Common myeloid progenitor, CD34-positive (primary cell): ENCODE results near the gene CAMTA1.

ENCODE experiments used
- CTCF ChIA-PET: fragments of 350-600 bp; sonication (Branson Sonifier 250); formaldehyde crosslinking; loops from one replicate; lab custom pipeline; 2021; ENCODE audit warnings: antibody characterized with exemption; lab: Charles Lee
- POLR2A ChIA-PET: fragments of 350-600 bp; sonication (Branson Sonifier 250); formaldehyde crosslinking; loops from one replicate; lab custom pipeline; 2021; ENCODE audit warnings: antibody characterized with exemption; lab: Charles Lee
- DNase-seq, 3 donors: peaks; one replicate each; pipeline versions ENCODE4 v3.0.0 to v3.0.0-alpha.2; 2013
- H3K27ac ChIP-seq, 2 experiments: 1 replicate in 1 of 2; 2 replicates in 1 of 2; pipeline ENCODE4 v1.7.0; 2013; ENCODE audit warnings: inconsistent platforms in 2 of 2, low read length in 2 of 2, mild to moderate bottlenecking in 2 of 2, low read depth in 1 of 2, moderate library complexity in 1 of 2; ENCODE audit not compliant: severe bottlenecking in 2 of 2, insufficient read depth in 1 of 2, poor library complexity in 1 of 2
- H3K27me3 ChIP-seq, 5 experiments: replicated peaks in 2 of 5; 1 replicate in 3 of 5; 2 replicates in 2 of 5; pipeline versions ENCODE4 v1.6.1 to v1.7.0; 2013; ENCODE audit warnings: low read length in 4 of 5, mild to moderate bottlenecking in 2 of 5, moderate library complexity in 2 of 5, inconsistent platforms in 1 of 5; ENCODE audit not compliant: insufficient read depth in 5 of 5, control insufficient read depth in 4 of 5
- H3K36me3 ChIP-seq, 4 experiments: 1 replicate in 2 of 4; 2 replicates in 2 of 4; pipeline versions ENCODE4 v1.6.1 to v1.7.0; 2013; ENCODE audit warnings: low read length in 3 of 4, control low read depth in 1 of 4, mild to moderate bottlenecking in 1 of 4; ENCODE audit not compliant: control insufficient read depth in 4 of 4, insufficient read depth in 4 of 4
- H3K4me1 ChIP-seq, 4 experiments: 1 replicate in 3 of 4; 2 replicates in 1 of 4; pipeline versions ENCODE4 v1.6.1 to v1.7.1; 2013; ENCODE audit warnings: low read length in 3 of 4, mild to moderate bottlenecking in 3 of 4, control low read depth in 1 of 4, inconsistent platforms in 1 of 4, moderate library complexity in 1 of 4; ENCODE audit not compliant: control insufficient read depth in 4 of 4, insufficient read depth in 4 of 4; ENCODE audit errors: control extremely low read depth in 1 of 4
- H3K4me3 ChIP-seq, 7 experiments: 1 replicate in 4 of 7; 2 replicates in 3 of 7; pipeline versions ENCODE4 v1.5.1 to v1.7.0; 2013; ENCODE audit warnings: mild to moderate bottlenecking in 7 of 7, low read length in 6 of 7, moderate library complexity in 6 of 7, inconsistent platforms in 2 of 7, low read depth in 2 of 7, control low read depth in 1 of 7; ENCODE audit not compliant: insufficient read depth in 4 of 7, control insufficient read depth in 1 of 7; ENCODE audit errors: extremely low read depth in 1 of 7
- H3K9me3 ChIP-seq, 5 experiments: 1 replicate in 4 of 5; 2 replicates in 1 of 5; pipeline versions ENCODE4 v1.6.1 to v1.7.1; 2013; ENCODE audit warnings: low read length in 4 of 5, mild to moderate bottlenecking in 2 of 5, inconsistent platforms in 1 of 5, low read depth in 1 of 5, moderate library complexity in 1 of 5; ENCODE audit not compliant: control insufficient read depth in 4 of 5, insufficient read depth in 2 of 5; ENCODE audit errors: control extremely low read depth in 1 of 5
- WGBS: methylation state at CpG from one replicate; pipeline ENCODE4 v1.1.5; 2013; ENCODE audit not compliant: insufficient coverage; 5-methylcytosine and 5-hydroxymethylcytosine counted together

The CAMTA1 gene

DNA sequence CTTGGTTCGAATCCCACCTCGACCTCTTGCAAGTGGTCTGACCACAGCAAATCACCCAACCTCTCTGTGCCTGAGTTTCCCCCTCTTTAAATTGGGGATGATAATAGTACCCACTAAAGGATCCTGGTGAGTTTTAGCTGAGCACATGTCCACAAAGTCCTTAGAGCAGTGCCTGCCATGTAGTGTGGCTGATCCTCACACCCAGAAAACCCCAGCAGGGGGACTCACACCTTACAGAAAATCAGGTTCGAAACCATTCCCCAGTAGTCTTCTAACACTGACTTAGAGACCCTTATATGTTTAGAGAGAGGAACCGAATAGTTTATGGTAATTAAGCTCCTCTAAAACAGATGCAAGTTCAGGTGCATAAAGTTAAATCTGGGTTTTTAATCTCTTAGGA lies 89.0 kb downstream of the CAMTA1 start:
- no peak for DNase-seq
- Histone ChIP-seq H3K36me3 (peaks cover 0 to 29% (median 7%) of the 10 kb centered on the region in 4 experiments), H3K9me3 (no peaks in the 10 kb centered on the region), H3K27ac (no peak overlapping the region), H3K27me3 (no peaks in the 10 kb centered on the region), H3K4me1 (peaks cover 0 to 3% (median 0%) of the 10 kb centered on the region in 4 experiments), H3K4me3 (no peak overlapping the region)
- 94% methylated on average over 3 of the region's 4 CpGs for WGBS
- ChIA-PET CTCF (interaction anchor here (1.2 to 1.7 kb wide), 5 partner anchors 8 to 72 kb away, joined by 3 to 4 read pairs (median 4); no protein-coding TSS in a partner anchor), POLR2A (no interaction called here)

DNA sequence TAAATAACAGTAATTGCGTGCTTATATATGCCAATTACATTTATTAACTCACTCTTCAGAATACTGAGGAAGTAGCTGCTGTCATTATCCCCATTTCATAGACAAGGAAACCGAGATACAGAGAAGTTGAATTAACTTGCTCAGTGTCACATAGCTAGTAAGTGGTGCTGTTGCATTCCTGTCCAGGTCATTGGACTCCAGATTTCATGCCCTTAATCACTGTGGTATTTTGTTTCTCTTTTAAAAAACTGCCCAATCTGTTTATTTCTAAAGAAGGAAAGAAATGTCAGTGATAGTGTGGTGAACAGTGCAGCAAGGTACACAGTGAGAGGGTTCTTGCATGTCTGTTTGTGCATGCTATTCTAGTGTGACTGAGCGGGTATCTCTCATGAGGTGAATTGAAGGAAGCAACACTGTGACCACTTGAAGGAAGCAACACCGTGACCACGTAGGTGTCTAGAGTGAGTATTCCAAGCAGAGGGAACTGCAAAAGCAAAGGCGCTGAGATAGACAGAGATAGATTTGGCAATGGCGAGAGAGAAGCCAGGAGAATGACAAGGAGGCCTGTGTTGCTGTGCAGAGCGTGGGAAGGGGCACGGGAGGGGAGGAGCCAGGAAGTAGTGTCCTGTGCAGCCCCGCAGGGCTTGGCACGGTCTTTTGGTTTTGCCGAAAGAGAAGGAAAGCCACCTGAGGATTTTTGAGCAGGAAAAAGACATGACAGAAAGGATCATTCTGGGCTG lies 95.9 kb downstream of the CAMTA1 start:
- H3K27ac ChIP-seq = no peak overlapping the region
- H3K4me3 ChIP-seq = no peak overlapping the region
- ChIA-PET POLR2A (no interaction called here), CTCF (interaction anchor here (1.1 to 1.6 kb wide), 3 partner anchors 9 to 10 kb away, joined by 4 to 8 read pairs (median 6); no protein-coding TSS in a partner anchor)
- H3K4me1 ChIP-seq = no peaks in the 10 kb centered on the region
- no peak for DNase-seq
- no peaks in the 10 kb centered on the region for H3K27me3 ChIP-seq
- H3K36me3 ChIP-seq = peaks cover 0 to 11% (median 0%) of the 10 kb centered on the region in 4 experiments
- H3K9me3 ChIP-seq = no peaks in the 10 kb centered on the region
- 97% methylated on average over 9 of the region's 12 CpGs for WGBS

DNA sequence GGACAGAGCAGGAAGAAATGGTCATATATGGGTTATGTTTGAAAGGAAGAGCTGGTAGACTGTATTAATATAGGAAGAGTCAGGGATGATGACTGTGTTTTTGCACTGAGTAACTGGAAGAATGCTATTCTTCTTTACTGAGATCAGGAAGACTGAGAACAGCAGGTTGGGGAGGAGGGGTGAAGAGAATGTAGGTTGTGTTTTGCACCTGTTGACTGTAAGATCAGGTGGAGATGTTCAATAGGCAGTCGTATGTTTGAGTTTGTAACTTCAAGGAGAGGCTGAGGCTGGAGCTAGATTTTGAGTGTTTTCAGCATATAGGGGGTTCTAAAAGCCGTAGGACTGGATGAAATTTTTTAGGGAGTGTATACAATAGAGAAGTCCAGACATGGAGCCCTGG lies 97.2 kb downstream of the CAMTA1 start:
- DNase-seq = no peak
- Histone ChIP-seq H3K9me3 (no peaks in the 10 kb centered on the region), H3K4me1 (no peaks in the 10 kb centered on the region), H3K4me3 (no peak overlapping the region), H3K27me3 (no peaks in the 10 kb centered on the region), H3K27ac (no peak overlapping the region), H3K36me3 (peaks cover 0 to 7% (median 2%) of the 10 kb centered on the region in 4 experiments)
- 100% methylated on average over 2 of the region's 2 CpGs for WGBS
- POLR2A ChIA-PET = no interaction called here
- CTCF ChIA-PET = interaction anchor here (0.9 to 1.6 kb wide), 3 partner anchors 9 to 11 kb away, joined by 4 to 8 read pairs (median 5); no protein-coding TSS in a partner anchor

GRCh38 chr1:6884652-6885153 lies 99.4 kb downstream of the CAMTA1 start:
- H3K27ac ChIP-seq = no peak overlapping the region
- ChIA-PET CTCF (interaction anchor here (0.8 to 1.5 kb wide), 4 partner anchors 10 to 101 kb away, joined by 3 read pairs; no protein-coding TSS in a partner anchor), POLR2A (no interaction called here)
- DNase-seq = no peak
- no CpG with 5 or more reads among the region's 3 CpGs for WGBS
- no peaks in the 10 kb centered on the region for H3K9me3 ChIP-seq
- no peaks in the 10 kb centered on the region for H3K4me1 ChIP-seq
- H3K27me3 ChIP-seq = no peaks in the 10 kb centered on the region
- no peak overlapping the region for H3K4me3 ChIP-seq
- H3K36me3 ChIP-seq = peaks cover 0 to 9% (median 0%) of the 10 kb centered on the region in 4 experiments

DNA sequence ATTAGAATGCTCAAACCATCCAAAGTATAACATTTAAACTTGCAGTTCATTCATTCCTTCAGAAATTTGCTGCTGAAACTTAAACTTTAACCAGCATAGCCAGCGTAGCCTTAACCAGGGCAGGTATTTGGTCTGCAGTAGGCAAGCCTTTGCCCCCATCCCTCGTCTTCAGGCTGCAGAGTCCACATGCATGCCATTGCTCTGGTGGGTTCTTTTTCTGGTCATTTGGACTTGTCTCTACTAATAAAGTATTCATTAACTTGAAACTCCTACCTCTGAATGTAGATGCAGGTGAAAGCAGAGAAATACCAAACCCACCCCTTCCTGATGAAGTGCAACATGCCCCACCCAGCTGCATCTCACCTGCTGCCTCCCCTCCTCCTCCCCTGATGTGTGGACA lies 100.2 kb downstream of the CAMTA1 start:
- CTCF ChIA-PET = interaction anchor here (0.8 to 1.5 kb wide), 4 partner anchors 11 to 101 kb away, joined by 3 read pairs; no protein-coding TSS in a partner anchor

GRCh38 chr1:6886523-6886922 lies 101.3 kb downstream of the CAMTA1 start:
- Histone ChIP-seq H3K4me3 (no peak overlapping the region), H3K27ac (no peak overlapping the region), H3K4me1 (no peaks in the 10 kb centered on the region), H3K9me3 (no peaks in the 10 kb centered on the region), H3K36me3 (peaks cover 0 to 9% (median 0%) of the 10 kb centered on the region in 4 experiments), H3K27me3 (no peaks in the 10 kb centered on the region)
- POLR2A ChIA-PET = interaction anchor here (0.6 kb wide), 1 partner anchor 365 kb away, joined by 3 read pairs; no protein-coding TSS in a partner anchor
- CTCF ChIA-PET = interaction anchor here (1.0 kb wide), 1 partner anchor 160 kb away, joined by 3 read pairs; no protein-coding TSS in a partner anchor
- no CpG with 5 or more reads among the region's 2 CpGs for WGBS
- no peak for DNase-seq

More for the DNA sequence above, 100.2 kb downstream of the CAMTA1 start:
- Histone ChIP-seq H3K4me1 (no peaks in the 10 kb centered on the region), H3K9me3 (no peaks in the 10 kb centered on the region), H3K36me3 (peaks cover 0 to 9% (median 0%) of the 10 kb centered on the region in 4 experiments), H3K4me3 (no peak overlapping the region), H3K27me3 (no peaks in the 10 kb centered on the region), H3K27ac (no peak overlapping the region)
- DNase-seq = no peak
- POLR2A ChIA-PET = interaction anchor here (0.6 kb wide), 1 partner anchor 78 kb away, joined by 4 read pairs; no protein-coding TSS in a partner anchor
- WGBS = 100% methylated on average over 2 of the region's 2 CpGs
